Measurements from ENCODE around the gene HIVEP1. TPM values are rescaled to one million over a fixed set of nuclear protein-coding genes. Genes with fewer than 3 reads are reported as not detected.
A peak's percentile ranks its signal among the peaks of the same experiment; 100 is the strongest.

Gene HIVEP1
- total RNA-seq, 1 donor from 2014 or later: 37.1 TPM

DNA sequence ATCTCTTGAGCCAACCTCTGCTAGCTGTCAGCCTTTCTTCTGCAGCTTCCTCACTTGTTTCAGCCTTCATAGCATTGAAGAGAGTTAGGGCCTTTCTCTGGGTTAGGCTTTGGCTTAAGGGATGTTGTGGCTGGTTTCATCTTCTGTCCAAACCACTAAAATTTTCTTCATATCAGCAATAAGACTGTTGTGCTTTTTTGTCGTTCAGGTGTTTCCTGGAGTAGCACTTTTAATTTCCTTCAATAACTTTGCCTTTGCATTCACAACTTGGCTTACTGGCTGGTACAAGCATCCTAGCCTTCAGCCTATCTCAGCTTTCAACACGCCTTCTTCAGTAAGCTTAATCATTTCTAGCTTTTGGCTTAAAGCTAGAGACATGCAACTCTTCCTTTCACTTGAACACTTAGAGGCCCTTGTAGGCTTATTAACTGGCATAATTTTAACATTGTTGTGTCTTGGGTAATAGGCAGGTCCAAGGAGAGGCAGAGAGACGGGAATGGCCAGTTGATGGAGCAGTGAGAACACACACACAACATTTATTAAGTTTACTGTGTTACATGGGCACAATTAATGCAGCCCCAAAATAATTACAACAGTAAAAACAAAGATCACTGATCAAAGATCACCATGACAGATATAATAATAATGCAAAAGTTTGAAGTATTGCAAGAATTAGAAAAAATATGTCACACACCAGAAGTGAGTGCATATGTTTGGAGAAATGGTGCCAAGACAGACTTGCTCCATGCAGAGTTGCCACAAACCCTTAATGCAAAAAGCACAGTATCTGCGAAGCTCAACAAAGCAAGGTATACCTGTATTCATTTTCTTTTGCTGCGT is 98.6 kb downstream of the HIVEP1 start:
- DNase-seq: no peak
- H3K4me3 Mint-ChIP-seq (ENCODE audit: unreplicated experiment): no peak overlapping the region
- H3K9me3 Mint-ChIP-seq (ENCODE audit: unreplicated experiment): peaks cover 12% of the 10 kb centered on the region
- no peaks in the 10 kb centered on the region for H3K36me3 Mint-ChIP-seq (ENCODE audit: unreplicated experiment)
- H3K27ac Mint-ChIP-seq (ENCODE audit: unreplicated experiment): no peak overlapping the region
- peaks cover 17% of the 10 kb centered on the region for H3K4me1 Mint-ChIP-seq (ENCODE audit: low read depth, unreplicated experiment)
- H3K27me3 Mint-ChIP-seq (ENCODE audit: unreplicated experiment): peaks cover 4% of the 10 kb centered on the region
- TF ChIP-seq, protein P1, sequence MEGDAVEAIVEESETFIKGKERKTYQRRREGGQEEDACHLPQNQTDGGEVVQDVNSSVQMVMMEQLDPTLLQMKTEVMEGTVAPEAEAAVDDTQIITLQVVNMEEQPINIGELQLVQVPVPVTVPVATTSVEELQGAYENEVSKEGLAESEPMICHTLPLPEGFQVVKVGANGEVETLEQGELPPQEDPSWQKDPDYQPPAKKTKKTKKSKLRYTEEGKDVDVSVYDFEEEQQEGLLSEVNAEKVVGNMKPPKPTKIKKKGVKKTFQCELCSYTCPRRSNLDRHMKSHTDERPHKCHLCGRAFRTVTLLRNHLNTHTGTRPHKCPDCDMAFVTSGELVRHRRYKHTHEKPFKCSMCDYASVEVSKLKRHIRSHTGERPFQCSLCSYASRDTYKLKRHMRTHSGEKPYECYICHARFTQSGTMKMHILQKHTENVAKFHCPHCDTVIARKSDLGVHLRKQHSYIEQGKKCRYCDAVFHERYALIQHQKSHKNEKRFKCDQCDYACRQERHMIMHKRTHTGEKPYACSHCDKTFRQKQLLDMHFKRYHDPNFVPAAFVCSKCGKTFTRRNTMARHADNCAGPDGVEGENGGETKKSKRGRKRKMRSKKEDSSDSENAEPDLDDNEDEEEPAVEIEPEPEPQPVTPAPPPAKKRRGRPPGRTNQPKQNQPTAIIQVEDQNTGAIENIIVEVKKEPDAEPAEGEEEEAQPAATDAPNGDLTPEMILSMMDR (IDR thresholded peaks at IDR 0.05; ENCODE audit: partially characterized antibody, unreplicated experiment): no peak

DNA sequence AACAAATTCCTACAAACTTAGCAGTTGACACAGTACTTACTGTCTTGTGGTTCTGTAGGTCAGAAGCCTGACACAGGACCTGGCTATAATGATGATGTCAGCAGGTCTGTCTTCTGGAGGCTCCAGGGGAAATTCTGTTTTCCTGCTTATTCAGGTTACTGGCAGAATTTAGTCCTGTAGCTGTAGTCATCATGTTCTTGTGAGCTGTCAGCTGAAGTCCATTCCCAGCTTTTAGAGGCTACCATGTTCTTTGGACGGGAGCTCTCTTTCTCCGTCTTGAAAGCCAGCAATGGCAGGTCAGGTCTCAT is 99.2 kb downstream of the HIVEP1 start:
- peaks cover 4% of the 10 kb centered on the region for H3K27me3 Mint-ChIP-seq (ENCODE audit: unreplicated experiment)
- H3K4me3 Mint-ChIP-seq (ENCODE audit: unreplicated experiment): no peak overlapping the region
- no peak overlapping the region for H3K27ac Mint-ChIP-seq (ENCODE audit: unreplicated experiment)
- H3K4me1 Mint-ChIP-seq (ENCODE audit: low read depth, unreplicated experiment): peaks cover 17% of the 10 kb centered on the region
- peaks cover 12% of the 10 kb centered on the region for H3K9me3 Mint-ChIP-seq (ENCODE audit: unreplicated experiment)
- TF ChIP-seq, protein P1 (IDR thresholded peaks at IDR 0.05; ENCODE audit: partially characterized antibody, unreplicated experiment): no peak
- no peak for DNase-seq
- peaks cover 4% of the 10 kb centered on the region for H3K36me3 Mint-ChIP-seq (ENCODE audit: unreplicated experiment)

DNA sequence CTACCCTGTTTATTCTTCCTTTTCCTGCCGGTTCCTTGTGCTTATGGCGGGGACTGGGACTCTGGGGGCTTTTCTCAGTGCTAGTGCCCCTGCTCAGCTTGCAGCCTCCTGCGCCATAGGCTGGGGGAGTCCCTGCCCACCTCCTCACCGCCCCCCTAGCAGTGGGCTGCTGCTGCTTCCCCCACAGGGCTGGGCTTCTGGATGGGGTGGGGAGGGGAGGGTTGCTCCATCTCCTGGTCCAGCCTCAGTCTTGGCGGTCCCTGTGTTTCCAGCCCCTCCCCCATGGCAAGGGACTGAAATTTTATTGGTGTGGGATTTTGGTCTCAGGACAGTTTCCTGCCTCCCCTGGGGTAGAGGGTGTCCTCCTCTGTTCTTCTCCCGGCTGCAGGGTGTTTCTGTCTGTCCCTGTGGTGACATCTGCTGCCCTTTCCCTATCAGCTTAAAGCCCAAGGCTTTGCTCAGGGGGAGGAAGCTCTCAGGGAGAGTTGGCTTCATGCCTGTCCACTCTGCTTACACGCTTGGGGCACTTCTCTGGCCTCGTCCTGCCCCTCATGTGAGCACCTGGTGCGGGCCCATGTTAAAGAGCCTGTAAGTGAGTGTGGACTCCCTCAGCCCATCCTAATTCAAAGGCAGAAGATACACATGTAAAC is 100.6 kb downstream of the HIVEP1 start:
- TF ChIP-seq, protein P1 (IDR thresholded peaks at IDR 0.05; ENCODE audit: partially characterized antibody, unreplicated experiment): no peak
- Mint-ChIP-seq H3K27ac (ENCODE audit: unreplicated experiment) (peak overlapping the region; percentile 62), H3K9me3 (ENCODE audit: unreplicated experiment) (peaks cover 13% of the 10 kb centered on the region), H3K4me3 (ENCODE audit: unreplicated experiment) (no peak overlapping the region), H3K27me3 (ENCODE audit: unreplicated experiment) (peaks cover 4% of the 10 kb centered on the region), H3K36me3 (ENCODE audit: unreplicated experiment) (peaks cover 9% of the 10 kb centered on the region), H3K4me1 (ENCODE audit: low read depth, unreplicated experiment) (peaks cover 17% of the 10 kb centered on the region)
- no peak for DNase-seq

DNA sequence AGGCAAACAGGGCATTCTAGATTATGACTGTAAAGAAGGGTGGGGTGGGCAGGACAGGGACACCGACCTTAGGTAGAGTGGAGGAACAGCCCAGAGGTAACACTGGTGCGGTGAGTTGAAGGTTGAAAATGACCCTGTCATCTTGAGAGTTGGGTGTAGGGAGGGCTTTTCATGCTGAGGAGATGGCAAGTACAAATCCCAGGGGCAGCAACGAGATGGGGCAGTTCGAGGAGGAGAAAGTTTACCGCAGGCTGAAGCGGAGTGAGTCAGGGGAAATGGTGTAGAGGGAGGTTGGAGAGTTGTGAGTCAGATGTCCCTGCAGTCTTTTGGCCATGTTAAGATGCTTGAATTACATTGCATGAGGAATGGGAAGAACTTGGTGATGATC is 101.1 kb downstream of the HIVEP1 start:
- Mint-ChIP-seq H3K27me3 (ENCODE audit: unreplicated experiment) (peaks cover 4% of the 10 kb centered on the region), H3K4me3 (ENCODE audit: unreplicated experiment) (no peak overlapping the region), H3K36me3 (ENCODE audit: unreplicated experiment) (peaks cover 9% of the 10 kb centered on the region), H3K27ac (ENCODE audit: unreplicated experiment) (no peak overlapping the region), H3K4me1 (ENCODE audit: low read depth, unreplicated experiment) (peaks cover 17% of the 10 kb centered on the region), H3K9me3 (ENCODE audit: unreplicated experiment) (peaks cover 13% of the 10 kb centered on the region)
- TF ChIP-seq, protein P1 (IDR thresholded peaks at IDR 0.05; ENCODE audit: partially characterized antibody, unreplicated experiment): no peak
- no peak for DNase-seq

DNA sequence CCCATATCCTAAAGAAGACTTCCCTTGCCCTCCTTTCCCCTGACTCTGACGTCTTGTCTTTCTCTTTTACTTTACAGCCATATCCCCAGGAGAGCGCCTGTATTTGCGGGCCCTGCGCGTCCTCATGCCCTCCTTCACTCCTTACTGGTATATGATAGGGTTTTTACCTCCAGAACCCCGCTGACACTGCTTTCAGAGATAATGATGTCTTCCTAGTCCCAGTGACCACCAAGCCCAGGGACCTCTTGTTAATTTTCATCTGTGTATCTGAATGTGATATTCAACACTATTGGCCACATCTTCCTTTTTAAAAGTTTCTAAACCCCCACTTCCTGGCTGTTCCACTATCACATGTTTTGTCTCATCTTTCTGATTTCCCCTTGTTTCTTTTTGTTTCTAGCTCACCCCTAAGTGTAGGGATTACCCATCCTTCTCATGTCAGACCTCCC is 102.0 kb downstream of the HIVEP1 start:
- peaks cover 9% of the 10 kb centered on the region for H3K36me3 Mint-ChIP-seq (ENCODE audit: unreplicated experiment)
- no peak overlapping the region for H3K27ac Mint-ChIP-seq (ENCODE audit: unreplicated experiment)
- peaks cover 17% of the 10 kb centered on the region for H3K4me1 Mint-ChIP-seq (ENCODE audit: low read depth, unreplicated experiment)
- DNase-seq: no peak
- TF ChIP-seq, protein P1 (IDR thresholded peaks at IDR 0.05; ENCODE audit: partially characterized antibody, unreplicated experiment): no peak
- H3K9me3 Mint-ChIP-seq (ENCODE audit: unreplicated experiment): peaks cover 13% of the 10 kb centered on the region
- H3K4me3 Mint-ChIP-seq (ENCODE audit: unreplicated experiment): no peak overlapping the region
- H3K27me3 Mint-ChIP-seq (ENCODE audit: unreplicated experiment): peaks cover 4% of the 10 kb centered on the region
